ENCODE results near the gene SUGCT. TPM values are rescaled to one million over a fixed set of nuclear protein-coding genes. Genes with fewer than 3 reads are reported as not detected.

SUGCT gene
- total RNA-seq, 4 donors from 2014 or later: 0.83 to 7.1 (median 3.2) TPM

- TF ChIP-seq POLR2A (IDR thresholded peaks at IDR 0.05) (no peak), CTCF (IDR thresholded peaks at IDR 0.05) (no peak)
Measured at GRCh38 chr7:40583667-40584444, 449.1 kb downstream of the SUGCT start.

GRCh38 chr7:40584667-40585433 lies 450.0 kb downstream of the SUGCT start:
- WGBS, 2 donors: 65 to 74% methylated on average over 4 of the region's 4 CpGs
- TF ChIP-seq POLR2A (IDR thresholded peaks at IDR 0.05) (no peak), CTCF (IDR thresholded peaks at IDR 0.05) (no peak)
- intact Hi-C loops (cut with DNase I): no loop called here
- no peaks in the 10 kb centered on the region for H3K9me3 ChIP-seq
- H3K27me3 ChIP-seq: no peaks in the 10 kb centered on the region
- no peaks in the 10 kb centered on the region for H3K4me1 ChIP-seq
- no peak overlapping the region for H3K27ac ChIP-seq
- DNase-seq: no peak
- no peak overlapping the region for H3K4me3 ChIP-seq
- no peaks in the 10 kb centered on the region for H3K36me3 ChIP-seq

More at GRCh38 chr7:40583667-40584444, 449.1 kb downstream of the SUGCT start:
- intact Hi-C loops (cut with DNase I): no loop called here
- no peak overlapping the region for H3K4me3 ChIP-seq
- H3K36me3 ChIP-seq: no peaks in the 10 kb centered on the region
- WGBS, 2 donors: 52 to 61% methylated on average over 5 of the region's 5 CpGs
- no peaks in the 10 kb centered on the region for H3K27me3 ChIP-seq
- no peaks in the 10 kb centered on the region for H3K9me3 ChIP-seq
- no peak for DNase-seq
- H3K4me1 ChIP-seq: no peaks in the 10 kb centered on the region
- H3K27ac ChIP-seq: no peak overlapping the region

GRCh38 chr7:40586197-40586596 lies 451.4 kb downstream of the SUGCT start:
- no peaks in the 10 kb centered on the region for H3K4me1 ChIP-seq

GRCh38 chr7:40587419-40587818 lies 452.6 kb downstream of the SUGCT start:
- no peak for DNase-seq
- intact Hi-C loops (cut with DNase I): no loop called here
- Histone ChIP-seq H3K4me3 (no peak overlapping the region), H3K27ac (no peak overlapping the region), H3K36me3 (no peaks in the 10 kb centered on the region), H3K9me3 (peaks cover 0 to 5% (median 0%) of the 10 kb centered on the region in 3 donors), H3K4me1 (no peaks in the 10 kb centered on the region), H3K27me3 (no peaks in the 10 kb centered on the region)
- TF ChIP-seq CTCF (IDR thresholded peaks at IDR 0.05): no peak
- TF ChIP-seq POLR2A (IDR thresholded peaks at IDR 0.05): no peak

More at GRCh38 chr7:40586197-40586596, 451.4 kb downstream of the SUGCT start:
- TF ChIP-seq CTCF (IDR thresholded peaks at IDR 0.05) (no peak), POLR2A (IDR thresholded peaks at IDR 0.05) (no peak)
- 58 to 75% methylated on average over 1 of the region's 1 CpG for WGBS, 2 donors
- H3K9me3 ChIP-seq: peaks cover 0 to 5% (median 0%) of the 10 kb centered on the region in 3 donors
- H3K27ac ChIP-seq: no peak overlapping the region
- no peaks in the 10 kb centered on the region for H3K27me3 ChIP-seq
- intact Hi-C loops (cut with DNase I): no loop called here
- no peaks in the 10 kb centered on the region for H3K36me3 ChIP-seq
- DNase-seq: no peak
- no peak overlapping the region for H3K4me3 ChIP-seq

DNA sequence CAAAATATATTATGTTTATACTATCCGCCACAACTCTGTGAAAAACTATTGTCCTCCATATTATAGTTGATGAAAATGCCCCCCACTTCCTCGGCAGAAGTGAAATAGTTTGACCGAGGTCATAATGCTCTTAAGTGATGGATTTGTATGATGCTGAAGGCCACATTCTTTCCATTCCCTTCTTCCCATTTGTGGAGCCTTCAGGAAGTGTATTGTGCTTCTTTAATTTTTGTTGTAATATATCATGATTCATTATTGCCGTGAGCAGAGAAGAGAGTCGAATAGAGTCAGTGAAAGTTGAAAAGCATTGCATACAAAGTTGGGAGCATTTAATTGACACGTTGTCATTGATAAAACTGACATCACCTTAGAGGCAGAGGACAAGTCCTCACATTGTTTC lies 460.3 kb downstream of the SUGCT start:
- 75 to 79% methylated on average over 6 of the region's 6 CpGs for WGBS, 2 donors
- H3K27ac ChIP-seq: peak overlapping the region in 1 of 4 donors; percentile 14
- TF ChIP-seq POLR2A (IDR thresholded peaks at IDR 0.05): no peak
- TF ChIP-seq CTCF (IDR thresholded peaks at IDR 0.05): no peak
- intact Hi-C loops (cut with DNase I): no loop called here
- peaks cover 0 to 4% (median 0%) of the 10 kb centered on the region in 3 donors for H3K9me3 ChIP-seq
- H3K36me3 ChIP-seq: no peaks in the 10 kb centered on the region
- H3K27me3 ChIP-seq: no peaks in the 10 kb centered on the region
- no peak overlapping the region for H3K4me3 ChIP-seq
- no peak for DNase-seq
- H3K4me1 ChIP-seq: no peaks in the 10 kb centered on the region
